ENCODE measurements around the gene KMT5B.

Gene KMT5B

DNA sequence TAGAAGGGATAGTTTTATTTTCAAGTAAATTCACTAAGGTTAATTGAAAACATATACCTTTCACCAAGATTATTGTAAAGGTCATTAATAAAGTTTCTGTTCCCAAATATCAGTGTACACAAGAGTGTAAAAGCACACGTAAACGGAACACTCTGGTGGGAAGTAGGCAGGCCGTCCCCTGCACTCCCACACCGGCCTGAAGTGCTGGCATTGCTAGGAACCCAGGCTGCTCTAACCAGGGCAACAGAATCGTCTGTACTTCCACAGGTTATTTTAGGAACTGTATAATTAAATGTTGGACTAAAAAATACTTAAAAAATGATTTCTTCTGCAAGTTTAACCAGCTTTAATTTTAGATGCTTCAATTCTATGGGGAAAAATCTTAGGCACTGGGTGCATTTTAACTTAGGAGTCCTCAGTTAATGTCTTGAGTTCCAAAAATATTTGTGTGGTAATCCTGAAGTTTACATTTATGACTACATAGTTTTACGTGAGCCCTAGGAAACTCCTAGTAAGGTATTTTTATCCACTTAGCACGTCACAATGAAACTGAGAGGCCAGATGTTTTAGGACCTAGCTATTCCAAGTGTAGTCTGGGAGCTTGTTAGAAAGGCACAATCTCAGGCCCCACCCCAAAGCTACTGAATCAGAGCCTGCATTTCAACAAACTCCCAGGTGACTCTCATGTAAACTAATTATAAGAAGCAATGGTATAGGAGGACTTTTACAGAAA is 31.2 kb downstream of the KMT5B start:
- peaks cover 73% of the 10 kb centered on the region for H3K36me3 ChIP-seq (ENCODE audit: control insufficient read depth, insufficient read depth, low read length)
- no peak overlapping the region for H3K9ac ChIP-seq (ENCODE audit: low read depth, low read length)
- H3K9me3 ChIP-seq (ENCODE audit: control insufficient read depth, insufficient read depth, low read length): no peaks in the 10 kb centered on the region
- no peak overlapping the region for H3K27ac ChIP-seq (ENCODE audit: low read depth, low read length)
- H3K27me3 ChIP-seq (ENCODE audit: control insufficient read depth, insufficient read depth, low read length): no peaks in the 10 kb centered on the region
- peaks cover 19% of the 10 kb centered on the region for H3K4me1 ChIP-seq (ENCODE audit: control insufficient read depth, insufficient read depth, low read length)
- no peak overlapping the region for H3K4me3 ChIP-seq (ENCODE audit: low read depth, low read length)

- peaks cover 80% of the 10 kb centered on the region for H3K36me3 ChIP-seq (ENCODE audit: control insufficient read depth, insufficient read depth, low read length)
- no peak overlapping the region for H3K9ac ChIP-seq (ENCODE audit: low read depth, low read length)
- H3K4me3 ChIP-seq (ENCODE audit: low read depth, low read length): no peak overlapping the region
- no peak overlapping the region for H3K27ac ChIP-seq (ENCODE audit: low read depth, low read length)
- peaks cover 4% of the 10 kb centered on the region; the same call in 1 of the 2 replicates for H3K4me1 ChIP-seq (ENCODE audit: control insufficient read depth, insufficient read depth, low read length)
- H3K27me3 ChIP-seq (ENCODE audit: control insufficient read depth, insufficient read depth, low read length): no peaks in the 10 kb centered on the region
- H3K9me3 ChIP-seq (ENCODE audit: control insufficient read depth, insufficient read depth, low read length): no peaks in the 10 kb centered on the region
Measured at GRCh38 chr11:68179847-68180246, 33.2 kb downstream of the KMT5B start.

GRCh38 chr11:68177877-68178276 is 35.2 kb downstream of the KMT5B start:
- Histone ChIP-seq H3K4me3 (ENCODE audit: low read depth, low read length) (no peak overlapping the region), H3K27me3 (ENCODE audit: control insufficient read depth, insufficient read depth, low read length) (no peaks in the 10 kb centered on the region), H3K4me1 (ENCODE audit: control insufficient read depth, insufficient read depth, low read length) (peaks cover 4% of the 10 kb centered on the region; the same call in 1 of the 2 replicates), H3K27ac (ENCODE audit: low read depth, low read length) (no peak overlapping the region), H3K9ac (ENCODE audit: low read depth, low read length) (no peak overlapping the region), H3K36me3 (ENCODE audit: control insufficient read depth, insufficient read depth, low read length) (peaks cover 81% of the 10 kb centered on the region), H3K9me3 (ENCODE audit: control insufficient read depth, insufficient read depth, low read length) (no peaks in the 10 kb centered on the region)

- no peak overlapping the region for H3K9ac ChIP-seq (ENCODE audit: low read depth, low read length)
- no peaks in the 10 kb centered on the region for H3K9me3 ChIP-seq (ENCODE audit: control insufficient read depth, insufficient read depth, low read length)
- H3K27me3 ChIP-seq (ENCODE audit: control insufficient read depth, insufficient read depth, low read length): no peaks in the 10 kb centered on the region
- no peaks in the 10 kb centered on the region for H3K4me1 ChIP-seq (ENCODE audit: control insufficient read depth, insufficient read depth, low read length)
- H3K27ac ChIP-seq (ENCODE audit: low read depth, low read length): no peak overlapping the region
- H3K36me3 ChIP-seq (ENCODE audit: control insufficient read depth, insufficient read depth, low read length): peaks cover 95% of the 10 kb centered on the region
- no peak overlapping the region for H3K4me3 ChIP-seq (ENCODE audit: low read depth, low read length)
Measured at GRCh38 chr11:68173926-68174325, 39.2 kb downstream of the KMT5B start.

GRCh38 chr11:68169442-68169841 is 43.7 kb downstream of the KMT5B start:
- no peak overlapping the region for H3K9ac ChIP-seq (ENCODE audit: low read depth, low read length)
- H3K4me3 ChIP-seq (ENCODE audit: low read depth, low read length): no peak overlapping the region
- peaks cover 86% of the 10 kb centered on the region for H3K36me3 ChIP-seq (ENCODE audit: control insufficient read depth, insufficient read depth, low read length)
- no peaks in the 10 kb centered on the region for H3K27me3 ChIP-seq (ENCODE audit: control insufficient read depth, insufficient read depth, low read length)
- H3K9me3 ChIP-seq (ENCODE audit: control insufficient read depth, insufficient read depth, low read length): no peaks in the 10 kb centered on the region
- no peaks in the 10 kb centered on the region for H3K4me1 ChIP-seq (ENCODE audit: control insufficient read depth, insufficient read depth, low read length)
- H3K27ac ChIP-seq (ENCODE audit: low read depth, low read length): no peak overlapping the region

- Histone ChIP-seq H3K36me3 (ENCODE audit: control insufficient read depth, insufficient read depth, low read length) (peaks cover 83% of the 10 kb centered on the region), H3K9me3 (ENCODE audit: control insufficient read depth, insufficient read depth, low read length) (no peaks in the 10 kb centered on the region), H3K4me3 (ENCODE audit: low read depth, low read length) (no peak overlapping the region), H3K9ac (ENCODE audit: low read depth, low read length) (no peak overlapping the region), H3K4me1 (ENCODE audit: control insufficient read depth, insufficient read depth, low read length) (no peaks in the 10 kb centered on the region), H3K27me3 (ENCODE audit: control insufficient read depth, insufficient read depth, low read length) (no peaks in the 10 kb centered on the region), H3K27ac (ENCODE audit: low read depth, low read length) (no peak overlapping the region)
Measured at GRCh38 chr11:68168694-68169093, 44.4 kb downstream of the KMT5B start.

GRCh38 chr11:68167474-68167873 is 45.6 kb downstream of the KMT5B start:
- Histone ChIP-seq H3K4me1 (ENCODE audit: control insufficient read depth, insufficient read depth, low read length) (no peaks in the 10 kb centered on the region), H3K9me3 (ENCODE audit: control insufficient read depth, insufficient read depth, low read length) (no peaks in the 10 kb centered on the region), H3K4me3 (ENCODE audit: low read depth, low read length) (no peak overlapping the region), H3K9ac (ENCODE audit: low read depth, low read length) (no peak overlapping the region), H3K27ac (ENCODE audit: low read depth, low read length) (no peak overlapping the region), H3K27me3 (ENCODE audit: control insufficient read depth, insufficient read depth, low read length) (no peaks in the 10 kb centered on the region), H3K36me3 (ENCODE audit: control insufficient read depth, insufficient read depth, low read length) (peaks cover 78% of the 10 kb centered on the region)

- H3K9ac ChIP-seq (ENCODE audit: low read depth, low read length): no peak overlapping the region
- H3K27ac ChIP-seq (ENCODE audit: low read depth, low read length): no peak overlapping the region
- no peak overlapping the region for H3K4me3 ChIP-seq (ENCODE audit: low read depth, low read length)
- no peaks in the 10 kb centered on the region for H3K27me3 ChIP-seq (ENCODE audit: control insufficient read depth, insufficient read depth, low read length)
- no peaks in the 10 kb centered on the region for H3K4me1 ChIP-seq (ENCODE audit: control insufficient read depth, insufficient read depth, low read length)
- H3K36me3 ChIP-seq (ENCODE audit: control insufficient read depth, insufficient read depth, low read length): peaks cover 73% of the 10 kb centered on the region
- H3K9me3 ChIP-seq (ENCODE audit: control insufficient read depth, insufficient read depth, low read length): no peaks in the 10 kb centered on the region
Measured at GRCh38 chr11:68166969-68167368, 46.1 kb downstream of the KMT5B start.

- no peak overlapping the region for H3K27ac ChIP-seq (ENCODE audit: low read depth, low read length)
- H3K4me1 ChIP-seq (ENCODE audit: control insufficient read depth, insufficient read depth, low read length): no peaks in the 10 kb centered on the region
- H3K36me3 ChIP-seq (ENCODE audit: control insufficient read depth, insufficient read depth, low read length): peaks cover 60% of the 10 kb centered on the region
- H3K4me3 ChIP-seq (ENCODE audit: low read depth, low read length): no peak overlapping the region
- H3K27me3 ChIP-seq (ENCODE audit: control insufficient read depth, insufficient read depth, low read length): no peaks in the 10 kb centered on the region
- H3K9me3 ChIP-seq (ENCODE audit: control insufficient read depth, insufficient read depth, low read length): no peaks in the 10 kb centered on the region
- H3K9ac ChIP-seq (ENCODE audit: low read depth, low read length): no peak overlapping the region
Measured at GRCh38 chr11:68165601-68166000, 47.5 kb downstream of the KMT5B start.

- Histone ChIP-seq H3K4me3 (ENCODE audit: low read depth, low read length) (no peak overlapping the region), H3K4me1 (ENCODE audit: control insufficient read depth, insufficient read depth, low read length) (no peaks in the 10 kb centered on the region), H3K9ac (ENCODE audit: low read depth, low read length) (no peak overlapping the region), H3K27ac (ENCODE audit: low read depth, low read length) (no peak overlapping the region), H3K27me3 (ENCODE audit: control insufficient read depth, insufficient read depth, low read length) (no peaks in the 10 kb centered on the region), H3K36me3 (ENCODE audit: control insufficient read depth, insufficient read depth, low read length) (peaks cover 48% of the 10 kb centered on the region), H3K9me3 (ENCODE audit: control insufficient read depth, insufficient read depth, low read length) (no peaks in the 10 kb centered on the region)
Measured at GRCh38 chr11:68164437-68164836, 48.7 kb downstream of the KMT5B start.

- Histone ChIP-seq H3K36me3 (ENCODE audit: control insufficient read depth, insufficient read depth, low read length) (peaks cover 40% of the 10 kb centered on the region), H3K9ac (ENCODE audit: low read depth, low read length) (no peak overlapping the region), H3K27ac (ENCODE audit: low read depth, low read length) (no peak overlapping the region), H3K4me3 (ENCODE audit: low read depth, low read length) (no peak overlapping the region), H3K4me1 (ENCODE audit: control insufficient read depth, insufficient read depth, low read length) (no peaks in the 10 kb centered on the region), H3K9me3 (ENCODE audit: control insufficient read depth, insufficient read depth, low read length) (no peaks in the 10 kb centered on the region), H3K27me3 (ENCODE audit: control insufficient read depth, insufficient read depth, low read length) (no peaks in the 10 kb centered on the region)
Measured at GRCh38 chr11:68163691-68164090, 49.4 kb downstream of the KMT5B start.
